ENCODE measurements around the gene WDR90. TPM values are rescaled to one million over a fixed set of nuclear protein-coding genes. Genes with fewer than 3 reads are reported as not detected.
A peak's percentile ranks its signal among the peaks of the same experiment; 100 is the strongest.

Gene WDR90
- total RNA-seq, 1 experiment from 2014 or later: 2.5 TPM

DNA sequence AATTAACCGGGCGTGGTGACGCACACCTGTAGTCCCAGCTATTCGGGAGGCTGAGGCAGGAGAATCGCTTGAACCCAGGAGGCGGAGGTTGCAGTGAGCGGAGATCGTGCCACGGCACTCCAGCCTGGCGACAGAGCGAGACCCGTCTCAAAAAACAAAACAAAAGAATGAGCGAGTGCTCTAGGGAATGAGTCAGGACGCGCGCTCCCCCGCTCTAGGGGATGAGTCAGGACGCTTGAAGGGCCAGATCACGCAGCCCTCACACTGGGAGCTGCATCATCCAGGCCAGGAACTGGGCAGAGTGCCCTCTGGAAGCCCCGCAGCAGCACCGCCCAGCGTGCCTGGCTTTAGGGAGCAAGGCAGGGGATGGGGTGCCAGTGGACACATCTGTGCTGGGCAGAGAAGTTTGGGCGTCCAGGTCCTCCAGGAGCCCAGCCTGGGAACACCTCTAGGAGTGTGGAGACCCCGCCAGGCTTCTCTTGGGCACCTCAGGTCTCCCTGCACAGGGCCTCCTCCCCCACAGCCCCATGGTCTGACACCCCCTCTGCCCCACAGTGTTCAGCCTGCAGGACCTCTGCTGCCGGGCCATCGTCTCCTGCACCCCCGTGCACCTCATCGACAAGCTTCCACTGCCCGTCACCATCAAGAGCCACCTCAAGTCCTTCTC is 22.2 kb upstream of the WDR90 start:
- DNase-seq (ENCODE audit: low spot score): peak; percentile 90

- peak; percentile 71 for DNase-seq (ENCODE audit: low spot score)
Observed at GRCh38 chr16:627454-628239, 21.5 kb upstream of the WDR90 start.

GRCh38 chr16:628321-629061 is 20.7 kb upstream of the WDR90 start:
- no peak for DNase-seq (ENCODE audit: low spot score)

- DNase-seq (ENCODE audit: low spot score): no peak
Observed at GRCh38 chr16:629185-629832, 19.9 kb upstream of the WDR90 start.

DNA sequence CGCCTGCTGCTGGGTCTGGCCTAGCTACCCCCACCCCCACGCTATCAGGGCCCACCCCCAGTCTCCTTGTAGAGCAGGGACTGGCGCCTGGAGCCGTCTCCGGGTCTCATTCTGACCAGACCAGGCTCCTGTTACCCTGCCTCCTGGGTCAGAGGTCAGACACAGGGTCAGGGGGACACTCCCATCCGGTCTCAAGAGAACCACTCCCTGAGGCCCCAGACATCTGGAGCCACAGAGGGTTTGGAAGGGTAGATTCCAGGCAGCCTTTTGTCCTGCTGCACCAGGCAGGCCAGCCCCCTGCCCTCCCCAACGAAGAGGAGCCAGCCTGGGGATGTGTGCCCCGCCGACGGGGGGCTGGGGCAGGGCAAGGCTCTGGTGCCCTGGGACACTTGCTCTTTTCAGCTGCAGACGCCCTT is 19.3 kb upstream of the WDR90 start:
- no peak for DNase-seq (ENCODE audit: low spot score)

DNA sequence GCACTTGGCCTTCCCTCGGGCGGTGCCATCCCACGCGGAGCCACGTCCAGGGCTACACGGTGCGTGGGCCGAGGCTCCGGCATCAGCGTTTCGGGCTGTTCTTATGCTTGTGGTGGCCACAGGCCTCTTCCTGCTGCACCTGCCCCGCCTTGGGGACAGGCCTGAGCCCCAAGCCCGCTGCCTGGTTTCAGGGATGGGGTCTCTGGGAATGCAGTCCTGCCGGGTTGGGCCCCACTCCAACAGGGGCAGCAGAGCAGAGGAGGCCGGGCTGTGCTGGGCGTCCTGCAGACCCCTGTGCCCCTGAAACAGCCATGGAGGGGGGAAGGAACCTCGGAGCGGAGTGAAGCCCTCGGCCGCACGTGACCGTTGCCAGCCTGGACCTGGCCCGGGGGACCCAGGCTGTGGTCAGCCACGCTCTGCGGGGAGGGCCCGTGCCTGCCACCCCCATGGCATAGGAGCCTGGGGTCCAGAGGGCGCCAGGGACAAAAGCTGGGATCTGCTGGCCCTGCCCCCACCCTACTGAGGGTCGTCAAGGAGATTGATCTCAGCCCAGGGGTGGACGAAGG is 18.8 kb upstream of the WDR90 start:
- DNase-seq (ENCODE audit: low spot score): no peak

GRCh38 chr16:630815-631405 is 18.3 kb upstream of the WDR90 start, which contains the start of gene WFIKKN1:
TSS of gene WFIKKN1 (plus strand) at chr16:630985. CDS start at chr16:631254, 269 bp downstream.
- DNase-seq (ENCODE audit: low spot score): no peak

DNA sequence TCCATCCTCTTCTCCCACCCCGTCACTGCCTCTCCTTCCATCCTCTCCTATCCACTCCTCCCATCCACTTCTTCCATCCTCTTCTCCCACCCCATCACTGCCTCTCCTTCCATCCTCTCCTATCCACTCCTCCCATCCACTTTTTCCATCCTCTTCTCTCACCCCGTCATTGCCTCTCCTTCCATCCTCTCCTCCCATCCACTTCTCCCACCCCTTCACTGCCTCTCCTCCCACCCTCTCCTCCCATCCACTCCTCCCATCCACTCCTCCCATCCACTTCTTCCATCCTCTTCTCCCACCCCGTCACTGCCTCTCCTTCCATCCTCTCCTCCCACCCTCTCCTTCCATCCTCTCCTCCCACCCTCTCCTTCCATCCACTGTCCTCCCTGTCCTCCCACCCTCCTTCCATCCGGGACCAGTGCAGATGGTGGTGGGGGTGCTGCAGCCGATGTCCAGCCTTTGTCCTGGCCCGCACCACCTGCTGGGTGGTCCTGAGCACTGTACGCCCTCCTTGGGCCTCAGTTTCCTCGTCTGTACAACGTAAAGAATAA is 17.3 kb upstream of the WDR90 start:
- DNase-seq (ENCODE audit: low spot score): no peak

- no peak for DNase-seq (ENCODE audit: low spot score)
Observed at GRCh38 chr16:632486-633335, 16.5 kb upstream of the WDR90 start.

- DNase-seq (ENCODE audit: low spot score): no peak
Observed at GRCh38 chr16:633336-634050, 15.7 kb upstream of the WDR90 start.

DNA sequence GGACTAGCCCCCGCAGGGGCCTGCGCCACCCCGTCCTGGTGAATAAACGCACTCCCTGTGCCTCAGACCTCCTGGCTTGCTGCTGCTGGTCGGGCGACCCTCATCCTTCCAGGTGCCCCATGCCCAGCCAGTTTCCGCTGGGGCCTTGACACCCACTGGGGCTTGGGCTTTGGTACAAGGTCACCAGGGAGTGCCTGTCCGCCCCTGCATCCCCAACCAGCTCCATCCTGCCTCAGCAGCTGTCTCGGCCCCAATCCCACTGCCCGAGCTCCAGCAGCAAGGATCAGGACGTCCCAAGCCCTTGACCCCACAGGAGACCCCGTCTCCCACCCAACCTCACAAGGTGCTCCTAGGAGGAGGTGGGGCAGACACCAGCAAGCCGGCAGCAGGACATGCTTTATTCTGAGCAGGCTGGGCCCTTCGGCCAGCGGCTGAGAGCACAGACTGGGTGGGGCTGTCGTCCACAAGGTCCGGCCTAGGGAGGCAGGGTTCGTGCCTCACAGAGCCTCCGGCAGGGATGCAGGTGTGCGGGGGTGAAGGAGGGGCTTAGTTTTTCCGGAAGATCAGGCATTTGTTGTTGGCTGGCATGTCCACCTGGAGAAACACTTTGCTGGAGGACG is 15.0 kb upstream of the WDR90 start:
- DNase-seq (ENCODE audit: low spot score): no peak

DNA sequence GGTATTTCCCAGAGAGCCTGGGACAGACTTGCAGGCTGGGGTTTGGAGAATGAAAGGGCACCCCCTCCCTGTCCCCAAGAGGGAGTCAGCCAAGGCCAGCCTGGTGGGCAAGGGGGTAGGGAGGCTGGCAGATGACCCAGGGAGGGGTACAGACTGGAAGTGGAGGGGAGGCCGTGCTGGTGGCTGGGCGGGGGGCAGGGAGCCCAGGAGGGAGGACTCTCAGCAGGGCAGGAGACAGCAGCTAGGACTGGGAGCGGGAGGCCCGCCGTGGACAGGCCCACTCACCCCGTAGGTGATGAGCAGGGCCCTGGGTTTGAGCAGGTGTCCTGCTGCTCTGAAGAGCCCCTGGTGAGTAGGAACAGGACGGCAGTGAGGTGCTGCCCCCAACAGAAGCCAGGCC is 14.2 kb upstream of the WDR90 start:
- no peak for DNase-seq (ENCODE audit: low spot score)

- no peak for DNase-seq (ENCODE audit: low spot score)
Observed at GRCh38 chr16:635573-636205, 13.5 kb upstream of the WDR90 start.

DNA sequence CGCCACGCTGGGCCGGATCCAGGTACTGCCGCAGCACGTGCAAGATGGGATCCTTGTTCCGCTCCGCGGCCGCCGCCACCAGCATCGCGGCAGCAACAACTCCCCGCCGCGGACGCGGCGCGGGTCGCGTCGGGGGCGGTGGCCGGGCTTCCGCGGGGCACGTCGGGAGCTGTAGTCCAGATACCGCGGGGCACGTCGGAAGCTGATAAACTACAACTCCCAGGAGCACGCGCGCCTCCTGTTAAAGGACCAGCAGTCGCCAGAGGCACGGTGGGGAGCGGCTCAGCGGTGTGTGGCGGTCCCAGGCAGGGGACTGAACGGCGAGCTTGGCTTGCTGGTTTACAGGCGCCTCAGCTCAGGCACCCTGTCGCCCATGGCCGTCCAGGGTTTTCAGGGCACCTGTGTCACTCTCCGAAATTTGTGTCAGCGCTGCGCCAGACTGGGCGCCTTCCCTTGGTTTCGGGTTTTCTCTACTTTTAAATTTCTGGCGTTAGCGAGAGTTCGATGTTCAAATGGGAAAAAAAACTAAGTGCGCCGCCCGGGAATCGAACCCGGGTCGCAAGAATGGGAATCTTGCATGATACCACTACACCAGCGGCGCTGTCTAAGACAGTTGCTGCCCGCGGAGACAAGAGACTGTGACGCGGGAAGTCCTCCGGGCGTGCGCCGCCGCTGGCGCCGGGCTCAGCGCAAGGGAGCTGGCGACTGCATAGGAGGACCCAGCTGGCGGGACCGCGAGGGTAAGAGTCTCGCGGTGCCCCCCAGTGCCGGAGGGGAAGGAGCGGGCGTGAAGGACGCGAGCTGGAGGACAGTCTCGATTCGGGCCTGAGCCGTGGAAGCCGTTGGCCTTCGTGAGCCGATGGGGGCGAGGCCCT is 12.7 kb upstream of the WDR90 start, which contains the start of gene METTL26:
TSS of gene METTL26 (minus strand) at position 100 of the 875 bp plus-strand sequence. CDS start at position 85, 15 bp downstream.
- DNase-seq (ENCODE audit: low spot score): peak; percentile 86

DNA sequence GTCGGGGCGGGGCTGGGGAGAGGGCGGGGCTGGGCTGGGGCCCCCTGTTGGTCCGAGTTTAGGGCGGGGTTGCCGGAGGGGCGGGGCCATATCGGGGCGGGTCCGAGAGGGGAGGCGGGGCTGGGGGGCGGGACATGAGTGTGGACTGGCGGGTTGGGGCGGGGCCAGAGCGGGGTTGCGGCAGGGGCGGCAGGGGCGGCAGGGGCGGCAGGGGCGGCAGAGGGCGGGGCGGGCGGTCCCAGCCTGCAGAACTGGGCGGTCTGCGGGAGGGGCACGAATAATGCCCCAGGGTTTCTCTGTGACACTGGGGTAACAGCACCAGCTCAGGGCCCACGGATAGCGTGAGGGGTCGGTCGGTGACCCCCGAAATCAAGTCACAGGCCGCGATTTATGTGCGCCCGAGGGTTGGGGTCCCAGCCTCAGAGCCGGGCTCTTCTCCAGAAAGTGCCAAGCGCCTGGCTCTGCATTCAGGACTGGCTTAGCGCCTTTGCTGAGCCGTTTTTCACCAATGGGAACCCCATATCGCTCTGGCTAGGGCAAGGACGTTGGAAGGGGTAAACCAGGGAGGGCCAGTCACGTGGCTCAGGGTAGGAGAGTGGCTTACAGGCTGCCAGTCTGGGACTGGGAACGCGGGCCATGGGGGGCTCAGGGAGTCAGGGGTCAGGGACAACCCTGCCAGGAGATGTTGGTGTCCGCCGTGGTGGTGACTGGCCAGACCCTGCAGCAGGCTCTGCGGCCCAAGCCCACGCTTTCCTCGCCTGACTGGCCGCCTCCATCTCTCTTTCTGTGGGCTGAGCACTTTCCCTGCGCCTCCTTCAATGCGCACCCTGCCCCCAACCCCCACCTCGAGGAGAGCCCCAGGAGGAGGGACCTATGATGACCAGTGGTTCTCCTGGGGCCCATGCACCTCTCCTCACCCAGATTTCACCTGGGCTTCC is 11.8 kb upstream of the WDR90 start:
- no peak for DNase-seq (ENCODE audit: low spot score)

- no peak for DNase-seq (ENCODE audit: low spot score)
Observed at GRCh38 chr16:638034-638543, 11.1 kb upstream of the WDR90 start.

Data from H4 (cell line).